Measurements from ENCODE around the gene ETNK2. TPM values are rescaled to one million over a fixed set of nuclear protein-coding genes. Genes with fewer than 3 reads are reported as not detected.

Gene ETNK2
- total and polyA plus RNA-seq, 2 of the 13 experiments (the other 11 are each of a cell fraction or from before 2014, with no cell fraction given): 15.5 to 42.8 TPM

DNA sequence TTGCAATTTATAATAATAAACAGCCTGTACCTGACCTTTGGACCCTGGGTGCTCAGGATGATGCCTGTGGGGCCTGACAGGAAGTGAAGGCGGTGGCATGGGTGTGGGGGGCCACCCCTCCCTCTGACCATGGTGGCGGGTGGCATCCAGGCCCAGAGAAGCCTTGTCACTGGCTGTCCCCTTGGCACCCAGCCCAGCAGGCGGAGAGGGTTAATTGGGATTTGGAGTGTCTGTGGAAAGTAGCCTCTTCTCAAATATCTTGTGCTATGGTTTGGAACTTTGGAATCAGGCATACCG is 58.5 kb downstream of the ETNK2 start (continued):
- TF ChIP-seq, protein P1, sequence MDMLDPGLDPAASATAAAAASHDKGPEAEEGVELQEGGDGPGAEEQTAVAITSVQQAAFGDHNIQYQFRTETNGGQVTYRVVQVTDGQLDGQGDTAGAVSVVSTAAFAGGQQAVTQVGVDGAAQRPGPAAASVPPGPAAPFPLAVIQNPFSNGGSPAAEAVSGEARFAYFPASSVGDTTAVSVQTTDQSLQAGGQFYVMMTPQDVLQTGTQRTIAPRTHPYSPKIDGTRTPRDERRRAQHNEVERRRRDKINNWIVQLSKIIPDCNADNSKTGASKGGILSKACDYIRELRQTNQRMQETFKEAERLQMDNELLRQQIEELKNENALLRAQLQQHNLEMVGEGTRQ (IDR thresholded peaks at IDR 0.05; ENCODE audit: low read depth, low read length): no peak
- TF ChIP-seq, protein P1 (CRISPR knock-in tag; IDR thresholded peaks at IDR 0.05; ENCODE audit: borderline replicate concordance): no peak
- TF ChIP-seq PHF20 (CRISPR knock-in tag; IDR thresholded peaks at IDR 0.05) (no peak), ZNF20 (CRISPR knock-in tag; IDR thresholded peaks at IDR 0.05) (no peak), MBNL3 (CRISPR knock-in tag; conservative IDR thresholded peaks at IDR 0.05) (no peak), ZNF12 (CRISPR knock-in tag; IDR thresholded peaks at IDR 0.05) (no peak), FIP1L1 (IDR thresholded peaks at IDR 0.05; ENCODE audit: borderline replicate concordance, insufficient read depth, low read depth, low read length) (no peak), KLF9 (CRISPR knock-in tag; IDR thresholded peaks at IDR 0.05; ENCODE audit: low read depth) (no peak), ASH2L (IDR thresholded peaks at IDR 0.05; ENCODE audit: insufficient read length, low read depth, low read length) (peak; percentile 51), SALL2 (CRISPR knock-in tag; IDR thresholded peaks at IDR 0.05) (0 out of 2 replicates have a peak, but pooled peaks have one; percentile 54), FOSL1 (CRISPR knock-in tag; IDR thresholded peaks at IDR 0.05; ENCODE audit: borderline replicate concordance) (no peak), ZFP36 (IDR thresholded peaks at IDR 0.05; ENCODE audit: borderline replicate concordance, low read depth, low read length, partially characterized antibody) (no peak), ZNF850 (CRISPR knock-in tag; conservative IDR thresholded peaks at IDR 0.05) (no peak), RELA (CRISPR knock-in tag; IDR thresholded peaks at IDR 0.05) (no peak), TCF7L2 (IDR thresholded peaks at IDR 0.05; ENCODE audit: low read depth, low read length) (no peak), ISL2 (CRISPR knock-in tag; IDR thresholded peaks at IDR 0.05) (no peak), MTF1 (CRISPR knock-in tag; IDR thresholded peaks at IDR 0.05) (no peak), ZNF235 (CRISPR knock-in tag; IDR thresholded peaks at IDR 0.05; ENCODE audit: borderline replicate concordance) (no peak), CEBPG (CRISPR knock-in tag; IDR thresholded peaks at IDR 0.05) (no peak), ZFP1 (CRISPR knock-in tag; IDR thresholded peaks at IDR 0.05) (no peak)
- TF ChIP-seq, protein P2, sequence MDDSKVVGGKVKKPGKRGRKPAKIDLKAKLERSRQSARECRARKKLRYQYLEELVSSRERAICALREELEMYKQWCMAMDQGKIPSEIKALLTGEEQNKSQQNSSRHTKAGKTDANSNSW (CRISPR knock-in tag; IDR thresholded peaks at IDR 0.05; ENCODE audit: borderline replicate concordance): no peak
- TF ChIP-seq, protein P3, sequence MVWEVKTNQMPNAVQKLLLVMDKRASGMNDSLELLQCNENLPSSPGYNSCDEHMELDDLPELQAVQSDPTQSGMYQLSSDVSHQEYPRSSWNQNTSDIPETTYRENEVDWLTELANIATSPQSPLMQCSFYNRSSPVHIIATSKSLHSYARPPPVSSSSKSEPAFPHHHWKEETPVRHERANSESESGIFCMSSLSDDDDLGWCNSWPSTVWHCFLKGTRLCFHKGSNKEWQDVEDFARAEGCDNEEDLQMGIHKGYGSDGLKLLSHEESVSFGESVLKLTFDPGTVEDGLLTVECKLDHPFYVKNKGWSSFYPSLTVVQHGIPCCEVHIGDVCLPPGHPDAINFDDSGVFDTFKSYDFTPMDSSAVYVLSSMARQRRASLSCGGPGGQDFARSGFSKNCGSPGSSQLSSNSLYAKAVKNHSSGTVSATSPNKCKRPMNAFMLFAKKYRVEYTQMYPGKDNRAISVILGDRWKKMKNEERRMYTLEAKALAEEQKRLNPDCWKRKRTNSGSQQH (CRISPR knock-in tag; IDR thresholded peaks at IDR 0.05; ENCODE audit: low read depth): no peak
- TF ChIP-seq, protein P4, sequence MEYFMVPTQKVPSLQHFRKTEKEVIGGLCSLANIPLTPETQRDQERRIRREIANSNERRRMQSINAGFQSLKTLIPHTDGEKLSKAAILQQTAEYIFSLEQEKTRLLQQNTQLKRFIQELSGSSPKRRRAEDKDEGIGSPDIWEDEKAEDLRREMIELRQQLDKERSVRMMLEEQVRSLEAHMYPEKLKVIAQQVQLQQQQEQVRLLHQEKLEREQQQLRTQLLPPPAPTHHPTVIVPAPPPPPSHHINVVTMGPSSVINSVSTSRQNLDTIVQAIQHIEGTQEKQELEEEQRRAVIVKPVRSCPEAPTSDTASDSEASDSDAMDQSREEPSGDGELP (IDR thresholded peaks at IDR 0.05; ENCODE audit: borderline replicate concordance, low read depth): 0 out of 2 replicates have a peak, but pooled peaks have one; percentile 39
- TF ChIP-seq, protein P5, sequence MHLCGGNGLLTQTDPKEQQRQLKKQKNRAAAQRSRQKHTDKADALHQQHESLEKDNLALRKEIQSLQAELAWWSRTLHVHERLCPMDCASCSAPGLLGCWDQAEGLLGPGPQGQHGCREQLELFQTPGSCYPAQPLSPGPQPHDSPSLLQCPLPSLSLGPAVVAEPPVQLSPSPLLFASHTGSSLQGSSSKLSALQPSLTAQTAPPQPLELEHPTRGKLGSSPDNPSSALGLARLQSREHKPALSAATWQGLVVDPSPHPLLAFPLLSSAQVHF (CRISPR knock-in tag; IDR thresholded peaks at IDR 0.05): no peak
- TF ChIP-seq, protein P6, sequence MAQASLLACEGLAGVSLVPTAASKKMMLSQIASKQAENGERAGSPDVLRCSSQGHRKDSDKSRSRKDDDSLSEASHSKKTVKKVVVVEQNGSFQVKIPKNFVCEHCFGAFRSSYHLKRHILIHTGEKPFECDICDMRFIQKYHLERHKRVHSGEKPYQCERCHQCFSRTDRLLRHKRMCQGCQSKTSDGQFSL (CRISPR knock-in tag; IDR thresholded peaks at IDR 0.05): no peak
- TF ChIP-seq, protein P7, sequence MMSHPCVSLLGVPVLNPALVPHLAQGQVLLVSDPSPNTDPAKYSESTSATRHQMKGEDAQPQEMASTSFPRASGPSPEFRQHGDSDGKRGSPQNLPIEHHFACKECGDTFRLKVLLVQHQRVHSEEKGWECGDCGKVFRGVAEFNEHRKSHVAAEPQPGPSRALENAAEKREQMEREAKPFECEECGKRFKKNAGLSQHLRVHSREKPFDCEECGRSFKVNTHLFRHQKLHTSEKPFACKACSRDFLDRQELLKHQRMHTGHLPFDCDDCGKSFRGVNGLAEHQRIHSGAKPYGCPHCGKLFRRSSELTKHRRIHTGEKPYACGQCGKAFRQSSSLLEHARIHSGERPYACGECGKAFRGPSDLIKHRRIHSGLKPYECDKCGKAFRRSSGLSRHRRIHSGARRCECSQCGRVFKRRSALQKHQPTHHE (CRISPR knock-in tag; IDR thresholded peaks at IDR 0.05; ENCODE audit: borderline replicate concordance): no peak
